GM12872 (cell line): Measurements from ENCODE around the gene SLC3A2.

Experiments used
- CTCF ChIP-seq: IDR thresholded peaks from 3 replicates; pipeline ENCODE4 v1.5.1; 2011; ENCODE audit warnings: low read depth, mild to moderate bottlenecking, low read length, moderate library complexity; ENCODE audit not compliant: insufficient read depth

Gene SLC3A2

GRCh38 chr11:62841361-62842170 is 39.1 kb upstream of the SLC3A2 start:
- no peak for TF ChIP-seq CTCF

GRCh38 chr11:62842171-62842741 is 38.4 kb upstream of the SLC3A2 start:
- no peak for TF ChIP-seq CTCF

GRCh38 chr11:62843466-62843865 is 37.2 kb upstream of the SLC3A2 start:
- no peak for TF ChIP-seq CTCF

GRCh38 chr11:62844154-62844553 is 36.5 kb upstream of the SLC3A2 start:
- no peak for TF ChIP-seq CTCF

GRCh38 chr11:62846177-62846576 is 34.5 kb upstream of the SLC3A2 start:
- TF ChIP-seq CTCF: no peak

GRCh38 chr11:62847767-62848314 is 32.9 kb upstream of the SLC3A2 start:
- TF ChIP-seq CTCF: no peak

- no peak for TF ChIP-seq CTCF
Observed at GRCh38 chr11:62850911-62851806, 29.5 kb upstream of the SLC3A2 start.
